GM19099 (cell line): ENCODE results near the gene ENO1.
A peak's percentile ranks its signal among the peaks of the same experiment; 100 is the strongest.

Experiments used
- POLR2A ChIP-seq: IDR thresholded peaks from 3 replicates; pipeline ENCODE4 v1.6.1; 2011; ENCODE audit warnings: low read depth; ENCODE audit not compliant: insufficient read length; ENCODE audit errors: extremely low read depth

ENO1 gene

DNA sequence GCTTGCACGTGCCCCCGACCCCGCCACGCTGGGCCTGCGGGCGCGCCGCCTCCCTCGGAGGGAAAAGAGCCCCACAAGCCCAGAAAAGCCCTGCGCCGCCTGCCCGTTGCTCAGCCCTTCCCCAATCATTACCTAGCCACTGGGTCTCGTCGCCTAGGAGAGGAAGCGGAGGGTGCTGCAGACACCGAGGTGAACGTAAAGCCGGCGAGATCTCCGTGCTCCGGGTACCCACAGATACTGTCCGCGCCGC is at the start of gene ENO1:
TSS of gene ENO1 (minus strand) at position 239 of the 250 bp plus-strand sequence. CDS start 3,778 bp downstream, outside the sequence.
- peak; percentile 98 for TF ChIP-seq POLR2A

DNA sequence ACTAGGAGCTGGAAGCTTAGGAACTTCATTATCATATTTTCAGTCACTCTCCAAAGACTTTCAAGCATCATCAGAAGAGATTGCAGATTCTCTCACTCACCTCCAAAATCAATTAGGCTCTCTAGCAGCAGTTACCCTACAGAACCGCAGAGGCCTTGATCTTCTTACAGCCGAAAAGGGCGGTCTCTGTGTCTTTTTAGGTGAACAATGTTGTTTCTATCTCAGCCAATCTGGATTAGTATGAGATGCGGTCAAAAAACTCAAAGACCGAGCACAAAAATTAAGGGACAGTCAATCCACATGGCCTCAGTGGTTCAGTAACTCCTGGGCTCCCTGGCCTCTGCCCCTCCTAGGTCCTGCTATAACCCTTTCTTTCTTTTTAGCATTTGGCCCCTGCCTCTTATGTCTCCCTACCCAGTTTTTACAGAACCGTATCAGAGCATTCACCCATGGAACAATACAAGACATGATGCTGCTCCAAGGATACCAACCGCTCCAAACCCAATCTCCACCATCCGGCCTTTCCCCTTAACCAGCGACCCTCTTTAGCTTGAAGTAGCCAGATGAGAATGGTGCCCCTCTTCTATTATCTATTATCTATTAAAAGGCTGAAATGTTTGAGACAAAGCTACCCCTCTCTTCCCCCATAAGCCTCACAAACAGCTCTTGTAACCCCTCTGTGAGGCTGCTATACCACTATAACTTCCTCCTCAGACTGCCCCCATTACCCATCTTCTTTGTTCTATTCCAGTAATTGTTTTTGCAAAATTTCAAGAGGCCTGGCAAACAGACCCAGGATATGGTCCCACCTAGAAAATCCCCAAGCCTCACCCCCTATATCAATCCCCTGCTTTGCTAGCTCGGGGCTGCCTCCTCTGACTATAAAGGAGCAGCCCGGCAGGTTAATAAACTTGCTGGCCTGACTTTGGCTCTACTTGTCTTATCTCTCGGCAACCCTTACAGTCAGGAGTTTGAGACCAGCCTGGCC is 48.5 kb upstream of the ENO1 start:
- TF ChIP-seq POLR2A: no peak

DNA sequence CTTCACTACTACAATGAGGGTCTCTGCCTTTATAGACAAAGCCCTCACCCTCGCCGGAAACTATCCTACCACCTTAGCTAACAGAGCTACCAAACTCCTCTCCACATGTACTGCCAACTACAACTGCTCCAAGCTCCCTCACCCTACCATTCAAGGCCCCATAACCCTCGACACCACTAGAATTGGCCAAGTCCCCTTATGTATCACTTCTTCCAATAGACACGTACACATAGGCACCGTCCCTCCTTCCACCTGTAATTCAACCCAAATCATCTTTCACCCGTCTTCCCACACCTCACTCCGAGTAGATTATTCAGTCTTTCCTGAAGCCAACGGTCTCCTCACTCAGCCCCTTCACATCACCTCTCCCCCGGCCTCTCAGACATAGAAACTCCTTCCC is 47.5 kb upstream of the ENO1 start:
- no peak for TF ChIP-seq POLR2A

DNA sequence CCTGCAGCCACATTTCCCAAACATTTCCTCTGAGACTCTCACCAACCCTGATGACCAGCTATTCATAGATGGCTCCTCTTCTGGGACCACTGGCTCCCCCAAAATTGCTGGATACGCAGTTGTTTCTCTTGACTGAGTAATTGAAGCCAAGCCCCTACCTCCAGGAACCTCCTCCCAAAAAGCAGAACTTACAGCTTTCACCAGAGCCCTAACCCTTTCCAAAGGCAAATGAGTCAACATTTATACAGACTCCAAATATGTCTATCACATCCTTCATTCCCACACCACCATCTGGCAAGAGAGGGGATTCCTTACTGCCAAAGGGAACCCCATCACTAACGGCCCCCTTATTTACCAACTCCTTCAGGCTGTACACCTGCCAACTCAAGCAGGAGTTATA is 46.9 kb upstream of the ENO1 start:
- TF ChIP-seq POLR2A: no peak

DNA sequence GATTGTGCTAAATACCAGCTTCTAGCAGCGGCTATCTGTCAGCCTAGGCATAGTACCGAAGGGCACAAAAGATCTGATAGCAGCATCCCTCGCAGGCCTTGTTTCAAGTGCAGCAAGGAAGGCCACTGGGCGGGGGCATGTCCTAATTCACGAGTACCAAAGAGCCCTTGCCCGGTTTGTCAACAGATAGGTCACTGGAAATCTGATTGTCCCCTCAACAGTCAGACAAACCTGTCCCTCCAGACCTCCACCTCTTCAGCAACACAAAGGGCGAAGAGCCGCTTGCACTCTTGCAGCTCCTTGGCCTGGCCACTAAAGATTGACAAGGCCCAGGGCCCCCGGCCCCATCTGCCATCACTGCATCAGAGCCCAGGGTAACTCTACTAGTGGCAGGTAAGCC is 44.5 kb upstream of the ENO1 start:
- TF ChIP-seq POLR2A: no peak

DNA sequence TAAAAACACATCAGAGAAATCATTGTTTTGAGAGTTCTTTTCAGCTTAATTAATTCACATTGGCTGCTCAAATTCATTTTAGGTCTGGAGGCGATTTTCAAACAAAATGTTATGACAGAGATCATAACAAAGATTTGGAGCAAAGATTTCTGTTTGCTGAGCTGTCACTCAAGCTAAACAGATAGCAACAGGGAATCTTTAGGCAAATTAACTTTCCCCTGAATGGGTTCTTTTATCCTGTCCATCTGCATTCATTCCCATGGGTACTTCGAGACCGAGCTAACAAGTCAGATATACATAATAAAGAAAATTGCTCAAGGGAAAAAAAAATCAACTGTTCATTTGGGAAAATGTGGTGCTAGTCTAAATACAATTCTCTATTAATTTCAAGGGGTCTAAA is 37.0 kb upstream of the ENO1 start:
- TF ChIP-seq POLR2A: no peak

DNA sequence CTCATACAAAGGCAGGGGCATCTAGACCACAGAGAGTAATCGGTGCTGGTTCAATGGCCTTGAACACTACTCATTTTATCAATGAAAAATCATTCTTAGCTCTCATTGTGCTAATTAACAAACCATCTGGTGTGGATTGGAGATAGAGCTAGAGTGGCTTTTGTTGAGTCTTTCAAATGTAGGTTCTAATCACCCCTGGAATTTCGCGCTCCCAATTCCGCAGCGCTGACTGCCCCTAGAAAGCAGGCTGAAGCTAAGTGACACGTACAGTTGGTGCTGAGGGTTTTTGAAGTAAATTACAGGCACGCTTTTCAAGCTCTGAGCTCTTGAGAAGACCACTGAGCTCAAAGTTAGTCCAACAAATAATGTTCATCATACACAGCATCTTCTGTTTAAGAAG is 36.0 kb upstream of the ENO1 start:
- TF ChIP-seq POLR2A: no peak

DNA sequence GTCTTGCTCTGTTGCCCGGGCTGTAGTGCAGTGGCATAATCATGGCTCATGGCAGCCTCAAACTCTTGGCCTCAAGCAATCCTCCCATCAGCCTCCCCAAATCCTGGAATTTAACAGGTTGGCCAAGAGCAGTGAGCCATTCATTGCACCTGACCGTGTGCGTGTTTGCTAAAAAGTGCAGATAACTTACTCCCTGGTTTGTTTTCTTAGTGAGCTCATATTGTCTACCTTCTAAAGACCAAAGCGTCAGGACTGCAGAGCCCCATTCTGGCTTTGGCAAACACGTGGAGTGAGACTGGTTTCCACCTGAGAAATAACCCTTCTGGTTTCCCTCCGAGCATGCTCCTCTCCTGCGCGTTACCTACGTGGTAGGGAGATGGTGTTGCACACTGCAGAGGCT is 35.0 kb upstream of the ENO1 start:
- TF ChIP-seq POLR2A: no peak

DNA sequence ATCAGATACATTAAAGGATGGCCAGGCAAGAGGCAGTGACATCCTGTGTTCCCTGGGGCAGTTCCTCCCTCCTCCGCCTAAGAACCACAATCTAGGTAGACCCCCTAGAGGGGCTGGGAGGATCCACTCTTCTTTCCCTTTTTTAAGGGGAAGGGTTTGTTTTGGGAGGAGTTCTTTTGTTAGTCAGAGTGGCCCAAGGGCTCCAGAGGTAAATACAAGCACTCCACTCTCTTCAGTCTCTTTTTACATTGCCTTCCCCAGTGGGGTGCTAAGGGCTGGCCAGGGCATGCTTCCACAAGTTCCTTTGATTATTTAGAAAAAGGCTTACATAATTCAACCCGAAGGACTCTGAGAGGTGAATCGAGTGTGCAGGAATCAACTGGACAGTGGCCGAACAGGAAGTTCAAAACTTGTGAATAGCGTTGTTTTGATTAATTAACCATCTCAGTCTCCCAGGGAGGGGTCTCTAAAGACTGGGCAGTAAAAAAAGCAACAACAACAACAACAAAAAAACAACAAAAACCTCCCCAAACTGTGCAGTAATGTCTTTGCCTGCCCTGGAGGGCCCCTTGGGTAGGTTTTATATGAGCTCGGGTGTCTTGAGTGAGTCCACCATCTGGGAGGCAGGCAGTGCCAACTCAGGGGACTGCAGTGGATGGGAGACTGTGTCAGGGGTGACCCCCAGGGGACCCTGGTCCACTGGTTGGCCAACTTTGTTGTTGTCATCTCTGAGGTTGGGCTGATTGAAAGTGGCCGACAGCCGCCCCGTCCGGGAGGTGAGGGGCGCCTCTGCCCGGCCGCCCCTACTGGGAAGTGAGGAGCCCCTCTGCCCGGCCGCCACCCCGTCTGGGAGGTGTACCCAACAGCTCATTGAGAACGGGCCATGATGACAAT is 33.2 kb upstream of the ENO1 start:
- TF ChIP-seq POLR2A: no peak

DNA sequence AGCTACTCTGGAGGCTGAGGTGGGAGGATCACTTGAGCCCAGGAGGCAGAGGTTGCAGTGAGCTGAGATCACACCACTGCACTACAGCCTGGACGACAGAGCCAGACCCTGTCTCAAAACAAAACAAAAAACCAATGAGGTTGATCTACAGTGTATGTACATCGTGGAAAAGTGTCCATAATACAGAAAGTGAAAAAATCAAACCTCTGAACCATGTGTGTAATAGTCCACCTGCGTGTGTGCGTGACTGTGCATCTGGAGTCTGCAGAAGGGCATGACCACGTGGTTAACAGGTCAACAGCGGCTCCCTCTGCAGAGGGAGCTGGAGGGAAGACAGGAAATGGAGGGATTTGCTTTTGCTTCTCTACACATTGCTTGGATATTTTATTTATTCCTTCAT is 32.4 kb upstream of the ENO1 start:
- no peak for TF ChIP-seq POLR2A

DNA sequence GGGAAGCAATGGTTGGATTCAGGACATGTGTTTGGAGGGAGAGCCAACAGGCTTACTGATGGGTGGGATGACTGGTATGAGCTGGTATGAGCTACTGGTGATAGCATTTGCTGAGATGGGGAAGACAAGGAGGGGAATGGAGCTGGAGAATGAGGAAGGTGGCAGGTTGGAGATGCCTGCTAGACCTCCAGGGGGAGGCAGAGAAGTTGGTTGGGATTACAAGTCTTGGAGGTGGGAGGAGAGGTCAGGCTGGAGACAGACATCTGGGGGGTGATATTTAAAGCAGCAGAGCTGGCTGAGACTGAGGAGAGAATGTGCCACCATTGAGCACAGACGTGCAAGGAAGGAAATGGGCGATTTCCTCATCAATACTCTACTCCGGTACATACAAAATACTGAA is 31.8 kb upstream of the ENO1 start:
- TF ChIP-seq POLR2A: no peak

DNA sequence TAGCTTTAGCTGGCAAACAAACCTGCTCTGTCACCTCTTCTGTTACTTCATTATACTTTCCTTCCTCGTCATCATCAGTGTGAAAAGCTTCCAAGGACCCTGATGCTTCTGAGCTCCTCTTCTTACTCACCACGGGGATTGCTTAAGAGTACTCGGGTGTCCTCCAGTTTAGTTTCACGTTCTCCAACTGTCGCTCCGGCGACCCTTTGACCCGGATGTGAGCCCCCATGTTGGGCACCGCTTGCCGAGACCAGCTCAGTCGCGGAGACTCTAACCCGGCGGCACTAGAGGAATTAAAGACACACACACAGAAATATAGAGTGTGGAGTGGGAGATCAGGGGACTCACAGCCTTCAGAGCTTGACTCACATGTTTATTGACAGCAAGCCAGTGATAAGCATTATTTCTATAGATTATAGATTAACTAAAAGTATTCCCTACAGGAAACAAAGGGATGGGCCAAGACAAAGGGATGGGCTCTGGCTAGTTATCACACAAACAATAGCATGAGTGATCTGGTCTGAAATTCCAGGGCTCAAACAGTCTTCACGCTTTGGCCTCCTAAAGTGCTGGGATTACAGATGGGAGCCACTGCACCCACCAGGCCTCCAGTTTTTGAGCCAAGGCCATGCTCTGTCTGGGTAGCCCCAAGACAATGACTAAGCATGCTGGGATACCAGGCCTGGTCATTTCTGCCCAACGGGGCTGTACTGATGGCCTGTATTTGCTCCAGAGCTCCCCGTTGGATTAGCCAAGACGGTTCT is 30.1 kb upstream of the ENO1 start:
- TF ChIP-seq POLR2A: no peak

DNA sequence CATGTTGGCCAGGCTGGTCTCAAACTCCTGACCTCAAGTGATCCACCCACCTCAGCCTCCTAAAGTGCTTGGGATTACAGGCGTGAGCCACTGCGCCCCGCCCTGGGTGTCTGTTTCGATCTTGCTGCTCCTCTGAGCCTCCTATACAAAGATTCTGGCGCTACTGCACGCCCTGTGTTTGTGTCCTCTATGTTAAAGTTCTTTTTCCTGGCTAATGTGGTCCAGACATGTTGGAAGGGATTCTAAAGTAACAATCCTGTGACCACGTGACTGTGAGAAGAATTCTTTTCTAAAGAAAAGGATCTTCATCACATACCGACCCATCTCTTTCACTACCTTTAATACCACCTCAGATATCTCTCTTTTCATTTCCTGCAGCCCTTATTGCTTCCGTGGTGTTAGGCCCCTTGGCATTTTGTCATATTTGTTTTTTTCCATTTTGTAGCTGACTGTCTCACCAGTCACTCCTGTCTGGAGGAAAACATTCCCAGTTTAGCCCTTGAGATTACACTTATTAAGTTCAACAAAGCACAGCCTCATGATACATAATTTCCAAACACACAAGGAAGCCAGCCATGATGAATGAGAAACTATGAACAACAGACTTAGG is 27.2 kb upstream of the ENO1 start:
- no peak for TF ChIP-seq POLR2A

DNA sequence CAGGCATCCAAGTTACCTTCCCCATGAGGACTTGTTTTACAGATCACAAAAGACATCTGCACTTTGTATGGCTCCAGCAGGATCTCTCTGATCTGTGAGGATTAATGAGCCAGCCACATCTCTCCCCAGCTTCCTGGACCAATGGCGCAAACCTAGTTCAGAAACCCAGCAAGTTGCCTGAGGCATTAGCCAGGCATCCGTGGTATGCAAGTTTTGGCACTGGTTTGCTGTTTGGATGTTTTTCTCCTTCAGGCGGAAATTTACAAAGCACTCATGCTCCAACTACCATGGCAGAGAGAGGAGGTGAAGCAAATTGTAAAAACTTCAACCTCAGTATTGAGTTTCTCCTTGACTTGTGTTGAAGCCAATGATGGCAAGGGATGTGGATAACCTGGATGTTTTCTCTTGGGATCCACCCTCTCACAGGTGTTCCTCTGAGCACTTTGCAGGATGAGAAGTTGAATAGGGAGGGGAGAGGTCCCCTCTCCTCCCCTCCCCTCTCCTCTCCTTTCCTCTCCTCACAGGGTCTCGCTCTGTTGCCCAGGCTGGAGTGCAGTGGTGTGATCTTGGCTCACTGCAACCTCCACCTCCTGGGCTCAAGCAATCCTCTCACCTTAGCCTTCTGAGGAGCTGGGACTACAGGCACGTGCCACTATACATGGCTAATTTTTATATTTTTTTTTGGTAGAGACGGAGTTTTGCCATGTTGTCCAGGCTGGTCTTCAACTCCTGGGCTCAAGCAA is 25.6 kb upstream of the ENO1 start:
- TF ChIP-seq POLR2A: no peak
